ENCODE data around the gene ATP8B3.

ATP8B3 gene

GRCh38 chr19:1748115-1748872, 63.8 kb downstream of the ATP8B3 start:
- Histone ChIP-seq H3K36me3 (ENCODE audit: control insufficient read depth, insufficient read depth, low read length) (no peaks in the 10 kb centered on the region), H3K27ac (ENCODE audit: low read depth, low read length) (no peak overlapping the region), H3K9ac (ENCODE audit: low read length) (no peak overlapping the region), H3K4me1 (ENCODE audit: control insufficient read depth, insufficient read depth, low read length) (no peaks in the 10 kb centered on the region), H3K27me3 (ENCODE audit: control insufficient read depth, insufficient read depth, low read length) (peaks cover 71% of the 10 kb centered on the region), H3K4me3 (ENCODE audit: low read length) (no peak overlapping the region)

- no peak overlapping the region for H3K4me3 ChIP-seq (ENCODE audit: low read length)
- no peaks in the 10 kb centered on the region for H3K36me3 ChIP-seq (ENCODE audit: control insufficient read depth, insufficient read depth, low read length)
- no peaks in the 10 kb centered on the region for H3K4me1 ChIP-seq (ENCODE audit: control insufficient read depth, insufficient read depth, low read length)
- H3K9ac ChIP-seq (ENCODE audit: low read length): no peak overlapping the region
- no peak overlapping the region for H3K27ac ChIP-seq (ENCODE audit: low read depth, low read length)
- H3K27me3 ChIP-seq (ENCODE audit: control insufficient read depth, insufficient read depth, low read length): peaks cover 68% of the 10 kb centered on the region
Measured at GRCh38 chr19:1747285-1748114, 64.6 kb downstream of the ATP8B3 start.

GRCh38 chr19:1746401-1747284, 65.4 kb downstream of the ATP8B3 start:
- Histone ChIP-seq H3K36me3 (ENCODE audit: control insufficient read depth, insufficient read depth, low read length) (no peaks in the 10 kb centered on the region), H3K27ac (ENCODE audit: low read depth, low read length) (no peak overlapping the region), H3K9ac (ENCODE audit: low read length) (no peak overlapping the region), H3K4me3 (ENCODE audit: low read length) (no peak overlapping the region), H3K27me3 (ENCODE audit: control insufficient read depth, insufficient read depth, low read length) (peaks cover 60% of the 10 kb centered on the region), H3K4me1 (ENCODE audit: control insufficient read depth, insufficient read depth, low read length) (no peaks in the 10 kb centered on the region)

- H3K27me3 ChIP-seq (ENCODE audit: control insufficient read depth, insufficient read depth, low read length): peaks cover 50% of the 10 kb centered on the region
- no peak overlapping the region for H3K4me3 ChIP-seq (ENCODE audit: low read length)
- H3K27ac ChIP-seq (ENCODE audit: low read depth, low read length): no peak overlapping the region
- no peaks in the 10 kb centered on the region for H3K36me3 ChIP-seq (ENCODE audit: control insufficient read depth, insufficient read depth, low read length)
- no peaks in the 10 kb centered on the region for H3K4me1 ChIP-seq (ENCODE audit: control insufficient read depth, insufficient read depth, low read length)
- H3K9ac ChIP-seq (ENCODE audit: low read length): no peak overlapping the region
Measured at GRCh38 chr19:1745589-1746031, 66.5 kb downstream of the ATP8B3 start.

- H3K4me3 ChIP-seq (ENCODE audit: low read length): no peak overlapping the region
- peaks cover 44% of the 10 kb centered on the region for H3K27me3 ChIP-seq (ENCODE audit: control insufficient read depth, insufficient read depth, low read length)
- no peak overlapping the region for H3K9ac ChIP-seq (ENCODE audit: low read length)
Measured at GRCh38 chr19:1744822-1745563, 67.1 kb downstream of the ATP8B3 start.

GRCh38 chr19:1744133-1744665, 67.9 kb downstream of the ATP8B3 start:
- no peak overlapping the region for H3K4me3 ChIP-seq (ENCODE audit: low read length)
- H3K27me3 ChIP-seq (ENCODE audit: control insufficient read depth, insufficient read depth, low read length): peaks cover 38% of the 10 kb centered on the region
- H3K36me3 ChIP-seq (ENCODE audit: control insufficient read depth, insufficient read depth, low read length): no peaks in the 10 kb centered on the region
- H3K9ac ChIP-seq (ENCODE audit: low read length): no peak overlapping the region
- H3K4me1 ChIP-seq (ENCODE audit: control insufficient read depth, insufficient read depth, low read length): no peaks in the 10 kb centered on the region
- H3K27ac ChIP-seq (ENCODE audit: low read depth, low read length): no peak overlapping the region

More at GRCh38 chr19:1744822-1745563, 67.1 kb downstream of the ATP8B3 start:
- H3K4me1 ChIP-seq (ENCODE audit: control insufficient read depth, insufficient read depth, low read length): no peaks in the 10 kb centered on the region
- H3K27ac ChIP-seq (ENCODE audit: low read depth, low read length): no peak overlapping the region
- H3K36me3 ChIP-seq (ENCODE audit: control insufficient read depth, insufficient read depth, low read length): no peaks in the 10 kb centered on the region

GRCh38 chr19:1742989-1743696, 68.9 kb downstream of the ATP8B3 start:
- no peak overlapping the region for H3K9ac ChIP-seq (ENCODE audit: low read length)
- no peaks in the 10 kb centered on the region for H3K4me1 ChIP-seq (ENCODE audit: control insufficient read depth, insufficient read depth, low read length)

GRCh38 chr19:1739960-1740629, 72.0 kb downstream of the ATP8B3 start:
- no peaks in the 10 kb centered on the region for H3K4me1 ChIP-seq (ENCODE audit: control insufficient read depth, insufficient read depth, low read length)
- no peaks in the 10 kb centered on the region for H3K36me3 ChIP-seq (ENCODE audit: control insufficient read depth, insufficient read depth, low read length)
- peaks cover 8% of the 10 kb centered on the region for H3K27me3 ChIP-seq (ENCODE audit: control insufficient read depth, insufficient read depth, low read length)
- H3K27ac ChIP-seq (ENCODE audit: low read depth, low read length): no peak overlapping the region
- no peak overlapping the region for H3K9ac ChIP-seq (ENCODE audit: low read length)
- H3K4me3 ChIP-seq (ENCODE audit: low read length): no peak overlapping the region

More at GRCh38 chr19:1742989-1743696, 68.9 kb downstream of the ATP8B3 start:
- Histone ChIP-seq H3K4me3 (ENCODE audit: low read length) (no peak overlapping the region), H3K27me3 (ENCODE audit: control insufficient read depth, insufficient read depth, low read length) (peaks cover 32% of the 10 kb centered on the region), H3K36me3 (ENCODE audit: control insufficient read depth, insufficient read depth, low read length) (no peaks in the 10 kb centered on the region), H3K27ac (ENCODE audit: low read depth, low read length) (no peak overlapping the region)

- H3K27ac ChIP-seq (ENCODE audit: low read depth, low read length): no peak overlapping the region
- H3K9ac ChIP-seq (ENCODE audit: low read length): no peak overlapping the region
- H3K27me3 ChIP-seq (ENCODE audit: control insufficient read depth, insufficient read depth, low read length): peaks cover 12% of the 10 kb centered on the region
- H3K4me3 ChIP-seq (ENCODE audit: low read length): no peak overlapping the region
- no peaks in the 10 kb centered on the region for H3K4me1 ChIP-seq (ENCODE audit: control insufficient read depth, insufficient read depth, low read length)
- no peaks in the 10 kb centered on the region for H3K36me3 ChIP-seq (ENCODE audit: control insufficient read depth, insufficient read depth, low read length)
Measured at GRCh38 chr19:1736927-1737326, 75.1 kb downstream of the ATP8B3 start.

GRCh38 chr19:1736280-1736679, 75.8 kb downstream of the ATP8B3 start:
- H3K4me1 ChIP-seq (ENCODE audit: control insufficient read depth, insufficient read depth, low read length): no peaks in the 10 kb centered on the region
- no peak overlapping the region for H3K27ac ChIP-seq (ENCODE audit: low read depth, low read length)
- no peak overlapping the region for H3K9ac ChIP-seq (ENCODE audit: low read length)
- no peaks in the 10 kb centered on the region for H3K36me3 ChIP-seq (ENCODE audit: control insufficient read depth, insufficient read depth, low read length)
- no peak overlapping the region for H3K4me3 ChIP-seq (ENCODE audit: low read length)
- peaks cover 12% of the 10 kb centered on the region for H3K27me3 ChIP-seq (ENCODE audit: control insufficient read depth, insufficient read depth, low read length)
